ENCODE data around the gene COPS3. TPM values are rescaled to one million over a fixed set of nuclear protein-coding genes. Genes with fewer than 3 reads are reported as not detected.

COPS3 gene
- total RNA-seq, 6 experiments from 2014 or later: 82.3 to 93.7 (median 86.7) TPM

DNA sequence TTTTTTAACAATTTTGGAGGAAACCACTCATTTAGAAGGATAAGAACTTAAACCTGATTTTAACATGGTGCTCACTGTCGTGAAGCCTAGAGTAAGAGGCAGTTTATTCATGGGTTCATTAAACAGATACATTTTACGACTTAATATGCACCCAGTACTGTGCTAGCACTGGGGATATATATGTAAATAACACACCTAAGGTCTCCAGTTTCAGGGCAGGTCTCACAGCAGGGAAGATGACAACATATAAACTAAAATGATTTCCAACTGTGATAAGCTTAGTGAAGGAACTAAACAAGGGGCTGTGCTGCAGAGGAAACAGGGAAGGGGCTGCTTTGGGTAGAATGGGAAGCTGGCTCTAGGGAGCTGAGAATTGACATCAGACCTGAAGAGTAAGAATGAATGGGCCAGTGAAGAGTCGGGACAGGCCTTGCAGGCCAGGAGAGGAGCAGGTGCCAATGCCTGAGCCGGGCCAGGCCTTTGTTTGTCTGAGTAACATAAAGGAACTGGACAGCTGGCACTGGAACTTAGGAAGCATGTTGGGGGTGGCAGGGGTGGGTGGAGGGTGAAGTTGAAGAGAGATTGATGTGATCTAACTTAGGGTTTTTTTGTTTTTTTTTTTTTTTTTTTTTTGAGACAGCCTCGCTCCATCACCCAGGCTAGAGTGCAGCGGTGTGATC is 34.2 kb upstream of the COPS3 start:
- Mint-ChIP-seq H3K4me3 (no peak overlapping the region), H3K36me3 (ENCODE audit: low read depth) (no peaks in the 10 kb centered on the region; the same call in 1 of the 2 replicates), H3K9me3 (no peaks in the 10 kb centered on the region), H3K27me3 (ENCODE audit: insufficient read depth) (peaks cover 5% of the 10 kb centered on the region), H3K27ac (no peak overlapping the region), H3K4me1 (ENCODE audit: low read depth) (no peaks in the 10 kb centered on the region)
- TF ChIP-seq, protein P1, sequence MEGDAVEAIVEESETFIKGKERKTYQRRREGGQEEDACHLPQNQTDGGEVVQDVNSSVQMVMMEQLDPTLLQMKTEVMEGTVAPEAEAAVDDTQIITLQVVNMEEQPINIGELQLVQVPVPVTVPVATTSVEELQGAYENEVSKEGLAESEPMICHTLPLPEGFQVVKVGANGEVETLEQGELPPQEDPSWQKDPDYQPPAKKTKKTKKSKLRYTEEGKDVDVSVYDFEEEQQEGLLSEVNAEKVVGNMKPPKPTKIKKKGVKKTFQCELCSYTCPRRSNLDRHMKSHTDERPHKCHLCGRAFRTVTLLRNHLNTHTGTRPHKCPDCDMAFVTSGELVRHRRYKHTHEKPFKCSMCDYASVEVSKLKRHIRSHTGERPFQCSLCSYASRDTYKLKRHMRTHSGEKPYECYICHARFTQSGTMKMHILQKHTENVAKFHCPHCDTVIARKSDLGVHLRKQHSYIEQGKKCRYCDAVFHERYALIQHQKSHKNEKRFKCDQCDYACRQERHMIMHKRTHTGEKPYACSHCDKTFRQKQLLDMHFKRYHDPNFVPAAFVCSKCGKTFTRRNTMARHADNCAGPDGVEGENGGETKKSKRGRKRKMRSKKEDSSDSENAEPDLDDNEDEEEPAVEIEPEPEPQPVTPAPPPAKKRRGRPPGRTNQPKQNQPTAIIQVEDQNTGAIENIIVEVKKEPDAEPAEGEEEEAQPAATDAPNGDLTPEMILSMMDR (IDR thresholded peaks at IDR 0.05): no peak
- no peak for DNase-seq

DNA sequence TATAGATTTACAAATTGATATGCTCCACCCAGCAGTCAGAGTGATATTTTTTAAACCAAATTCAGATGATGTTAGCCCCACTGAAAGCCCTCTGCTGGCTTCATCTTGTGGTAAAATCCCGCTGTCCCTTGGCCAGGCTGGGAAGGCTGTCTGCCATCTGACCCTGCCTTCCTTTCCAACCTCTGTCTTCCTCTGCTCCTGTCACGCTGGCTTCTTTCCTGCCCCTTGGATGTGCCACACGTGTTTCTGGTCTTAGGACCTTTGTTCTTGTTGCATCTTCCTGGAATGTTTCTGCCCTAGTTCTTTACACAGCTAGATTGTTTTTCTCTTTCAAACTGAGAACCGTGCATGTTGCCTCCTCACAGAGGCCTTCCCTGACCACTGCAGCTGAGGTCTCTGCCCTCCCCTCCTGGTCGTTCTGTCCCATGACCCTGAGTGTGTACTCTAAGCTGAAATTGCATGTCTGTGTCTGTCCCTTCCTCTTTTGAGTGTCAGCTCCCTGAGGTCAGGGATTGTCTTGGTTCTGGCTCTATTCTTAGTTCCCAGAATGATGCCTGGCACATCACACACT is 33.5 kb upstream of the COPS3 start:
- DNase-seq: no peak
- peaks cover 5% of the 10 kb centered on the region for H3K27me3 Mint-ChIP-seq (ENCODE audit: insufficient read depth)
- H3K27ac Mint-ChIP-seq: no peak overlapping the region

DNA sequence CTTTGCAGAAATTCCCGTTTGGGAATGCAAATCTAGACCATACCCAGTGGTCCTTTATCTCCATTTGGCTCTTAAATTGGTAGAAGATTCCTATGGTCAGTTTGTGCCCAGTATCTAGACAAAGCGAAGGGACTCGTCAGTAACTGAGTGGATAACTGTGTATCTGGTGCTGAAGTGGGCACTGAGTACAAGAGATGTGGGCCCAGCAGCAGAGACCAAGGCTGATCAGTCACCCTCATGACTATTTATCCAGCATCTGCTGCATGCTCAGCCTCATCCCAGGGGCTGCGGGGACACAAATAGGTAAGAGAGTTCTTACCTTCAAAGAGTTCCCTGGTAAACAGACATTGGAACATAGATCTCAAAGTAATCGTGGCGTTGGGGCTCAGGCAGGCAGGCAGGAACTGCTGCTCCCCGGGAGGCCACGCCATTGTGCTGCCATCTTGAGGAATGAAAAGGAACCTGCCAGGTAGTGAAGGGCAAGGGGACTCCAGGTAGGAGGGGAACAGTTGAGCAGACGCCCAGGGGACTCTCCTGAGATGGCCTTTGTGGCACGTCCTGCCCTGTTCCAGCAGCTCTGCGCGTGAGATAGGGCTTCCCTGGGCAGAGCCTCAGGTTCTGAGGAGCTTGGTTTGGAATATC is 32.4 kb upstream of the COPS3 start:
- no peak overlapping the region for H3K27ac Mint-ChIP-seq
- no peaks in the 10 kb centered on the region; the same call in 1 of the 2 replicates for H3K36me3 Mint-ChIP-seq (ENCODE audit: low read depth)
- no peak overlapping the region for H3K4me3 Mint-ChIP-seq
- H3K27me3 Mint-ChIP-seq (ENCODE audit: insufficient read depth): peaks cover 5% of the 10 kb centered on the region
- no peaks in the 10 kb centered on the region for H3K4me1 Mint-ChIP-seq (ENCODE audit: low read depth)
- DNase-seq: no peak
- H3K9me3 Mint-ChIP-seq: no peaks in the 10 kb centered on the region
- TF ChIP-seq, protein P1 (IDR thresholded peaks at IDR 0.05): peak; percentile 54; the same call in 1 of the 2 replicates

More for the DNA sequence above, 33.5 kb upstream of the COPS3 start:
- Mint-ChIP-seq H3K4me1 (ENCODE audit: low read depth) (no peaks in the 10 kb centered on the region), H3K4me3 (no peak overlapping the region), H3K36me3 (ENCODE audit: low read depth) (no peaks in the 10 kb centered on the region; the same call in 1 of the 2 replicates), H3K9me3 (no peaks in the 10 kb centered on the region)
- TF ChIP-seq, protein P1 (IDR thresholded peaks at IDR 0.05): no peak

DNA sequence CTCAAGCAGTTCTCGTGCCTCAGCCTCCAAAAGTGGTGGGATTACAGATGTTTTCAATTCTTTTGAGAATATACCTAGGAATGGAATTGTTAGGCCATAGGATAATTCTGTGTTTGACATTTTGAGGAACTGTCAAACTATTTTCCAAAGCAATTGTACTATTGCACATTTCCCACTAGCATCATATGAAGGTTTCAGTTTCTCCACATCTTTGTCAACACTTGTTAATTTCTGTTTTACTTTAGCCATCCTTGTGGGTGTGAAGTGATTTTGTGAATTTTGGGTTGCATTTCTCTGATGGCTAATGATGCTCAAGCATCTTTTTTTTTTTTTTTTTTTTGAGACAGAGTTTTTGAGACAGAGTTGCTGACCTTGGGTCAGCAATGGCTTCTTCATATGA is 28.3 kb upstream of the COPS3 start:
- peaks cover 7% of the 10 kb centered on the region for H3K27me3 Mint-ChIP-seq (ENCODE audit: insufficient read depth)
- TF ChIP-seq, protein P1 (IDR thresholded peaks at IDR 0.05): no peak
- H3K27ac Mint-ChIP-seq: no peak overlapping the region
- H3K36me3 Mint-ChIP-seq (ENCODE audit: low read depth): no peaks in the 10 kb centered on the region; the same call in 1 of the 2 replicates
- H3K9me3 Mint-ChIP-seq: no peaks in the 10 kb centered on the region
- H3K4me1 Mint-ChIP-seq (ENCODE audit: low read depth): peaks cover 3% of the 10 kb centered on the region
- no peak overlapping the region for H3K4me3 Mint-ChIP-seq
- no peak for DNase-seq

DNA sequence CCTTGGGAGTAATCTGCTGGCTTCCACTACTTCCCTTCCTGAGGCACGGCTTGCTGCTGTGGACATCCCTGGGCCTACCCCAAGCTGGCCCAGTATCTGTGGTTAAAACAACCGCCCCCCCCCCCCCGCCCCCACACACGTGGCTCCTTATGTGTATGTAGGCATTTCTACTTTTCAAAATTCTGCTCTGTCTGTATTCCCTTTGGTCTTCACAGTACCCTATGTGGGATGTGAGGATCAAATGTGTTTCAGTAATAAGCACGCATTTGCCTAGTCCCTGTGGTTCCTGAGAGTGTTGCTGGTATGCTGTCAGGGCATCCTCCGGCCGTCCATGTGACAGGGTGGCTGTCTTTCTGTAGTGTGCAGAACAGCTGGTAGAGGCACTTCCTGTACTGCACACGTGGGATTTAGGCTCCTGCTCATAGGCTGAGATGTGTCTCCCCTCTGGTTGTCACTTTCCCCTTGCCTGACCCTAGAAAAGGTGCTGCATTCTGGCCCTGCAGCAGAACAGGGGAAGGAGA is 24.3 kb upstream of the COPS3 start:
- H3K27ac Mint-ChIP-seq: no peak overlapping the region
- no peak for DNase-seq
- H3K4me1 Mint-ChIP-seq (ENCODE audit: low read depth): peaks cover 14% of the 10 kb centered on the region
- H3K4me3 Mint-ChIP-seq: no peak overlapping the region
- no peaks in the 10 kb centered on the region for H3K9me3 Mint-ChIP-seq
- no peaks in the 10 kb centered on the region for H3K36me3 Mint-ChIP-seq (ENCODE audit: low read depth)
- H3K27me3 Mint-ChIP-seq (ENCODE audit: insufficient read depth): peaks cover 3% of the 10 kb centered on the region
- TF ChIP-seq, protein P1 (IDR thresholded peaks at IDR 0.05): no peak
